BLaER1 (cell line): ENCODE measurements around the gene SMPD2.

Experiments
- H3K27ac ChIP-seq: shearing (Covaris generic); formaldehyde crosslinking; 2 replicates; pipeline ENCODE4 v1.8.1; 2022
- H3K27me3 ChIP-seq: shearing (Covaris generic); formaldehyde crosslinking; 2 replicates; pipeline ENCODE4 v1.8.1; 2022
- H3K36me3 ChIP-seq: shearing (Covaris generic); formaldehyde crosslinking; 2 replicates; pipeline ENCODE4 v1.8.1; 2022
- H3K4me1 ChIP-seq: shearing (Covaris generic); formaldehyde crosslinking; 2 replicates; pipeline ENCODE4 v1.8.1; 2022
- H3K4me2 ChIP-seq: shearing (Covaris generic); formaldehyde crosslinking; 2 replicates; pipeline ENCODE4 v1.8.1; 2022
- H3K4me3 ChIP-seq: shearing (Covaris generic); formaldehyde crosslinking; 2 replicates; pipeline ENCODE4 v1.8.1; 2022
- H3K9ac ChIP-seq: shearing (Covaris generic); formaldehyde crosslinking; 2 replicates; pipeline ENCODE4 v1.8.1; 2022
- H3K9me3 ChIP-seq: shearing (Covaris generic); formaldehyde crosslinking; 2 replicates; pipeline ENCODE4 v1.8.1; 2022
- H4K20me1 ChIP-seq: shearing (Covaris generic); formaldehyde crosslinking; 2 replicates; pipeline ENCODE4 v1.8.1; 2022
- Cebpa-rat ChIP-seq: shearing (Covaris generic); IDR thresholded peaks from 2 replicates; pipeline ENCODE4 v1.8.1; 2022

The SMPD2 gene

DNA sequence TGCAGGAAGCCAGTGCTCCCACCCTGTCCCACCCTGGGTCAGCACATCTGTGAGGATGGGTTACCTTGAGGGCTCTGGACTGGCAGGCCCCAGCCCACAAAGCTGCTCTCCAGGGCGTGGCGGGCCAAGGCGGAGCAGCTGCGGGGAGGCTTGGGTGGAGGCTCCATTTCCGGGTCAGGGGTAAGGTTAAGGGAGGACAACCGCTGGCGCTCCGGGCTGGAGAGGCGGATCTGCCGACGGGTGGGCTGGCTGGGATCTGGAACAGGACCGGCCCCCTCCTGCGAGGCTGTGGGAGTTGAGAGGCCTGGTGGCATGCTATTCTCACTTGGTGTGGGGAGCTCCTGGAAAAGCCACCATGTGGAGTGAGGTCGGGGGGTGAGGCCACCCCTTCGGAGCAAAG, 5.5 kb downstream of the SMPD2 start:
- peaks cover 81% of the 10 kb centered on the region for H3K36me3 ChIP-seq
- no peak overlapping the region for H3K4me2 ChIP-seq
- H3K4me1 ChIP-seq = peaks cover 84% of the 10 kb centered on the region
- H3K9ac ChIP-seq = peak overlapping the region; percentile 24; the same call in 1 of the 2 replicates
- no peak for TF ChIP-seq Cebpa-rat
- H3K27me3 ChIP-seq = no peaks in the 10 kb centered on the region
- H3K4me3 ChIP-seq = no peak overlapping the region
- H3K9me3 ChIP-seq = no peaks in the 10 kb centered on the region
- H4K20me1 ChIP-seq = peaks cover 89% of the 10 kb centered on the region
- H3K27ac ChIP-seq = no peak overlapping the region

- H3K27ac ChIP-seq = 0 out of 2 replicates have a peak overlapping the region, but pooled peaks have one; percentile 30
- no peak overlapping the region for H3K4me3 ChIP-seq
- H3K4me1 ChIP-seq = peaks cover 85% of the 10 kb centered on the region
- H4K20me1 ChIP-seq = peaks cover 87% of the 10 kb centered on the region
- no peaks in the 10 kb centered on the region for H3K27me3 ChIP-seq
- peak overlapping the region; percentile 24; the same call in 1 of the 2 replicates for H3K9ac ChIP-seq
- peaks cover 86% of the 10 kb centered on the region for H3K36me3 ChIP-seq
- no peaks in the 10 kb centered on the region for H3K9me3 ChIP-seq
- no peak overlapping the region for H3K4me2 ChIP-seq
- TF ChIP-seq Cebpa-rat = no peak
Observed at GRCh38 chr6:109446541-109446940, 6.0 kb downstream of the SMPD2 start.

DNA sequence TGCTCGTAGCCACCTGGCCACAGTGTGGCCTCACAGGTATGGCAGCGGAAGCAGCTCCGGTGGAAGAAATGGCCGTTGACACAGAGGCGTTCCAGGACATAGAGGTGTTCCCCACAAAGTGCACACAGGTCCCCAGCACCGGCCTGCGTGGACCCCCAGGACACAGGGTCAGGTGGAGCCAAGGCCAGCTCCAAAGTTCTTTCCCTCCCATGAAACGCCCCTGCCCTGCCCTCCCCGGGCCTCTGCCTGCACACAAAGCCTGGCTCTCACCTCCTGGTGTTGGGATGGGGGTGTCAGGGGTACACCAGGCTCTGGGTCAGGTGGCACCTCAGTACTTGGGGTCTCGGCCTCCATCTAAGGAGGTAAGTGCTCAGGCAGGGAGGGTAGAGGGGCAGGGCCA, 6.6 kb downstream of the SMPD2 start:
- Histone ChIP-seq H3K9me3 (no peaks in the 10 kb centered on the region), H3K4me1 (peaks cover 85% of the 10 kb centered on the region), H3K9ac (peak overlapping the region; percentile 24; the same call in 1 of the 2 replicates), H3K27ac (0 out of 2 replicates have a peak overlapping the region, but pooled peaks have one; percentile 30), H3K36me3 (peaks cover 88% of the 10 kb centered on the region), H3K27me3 (no peaks in the 10 kb centered on the region), H3K4me2 (no peak overlapping the region), H3K4me3 (no peak overlapping the region), H4K20me1 (peaks cover 81% of the 10 kb centered on the region)
- TF ChIP-seq Cebpa-rat = no peak

DNA sequence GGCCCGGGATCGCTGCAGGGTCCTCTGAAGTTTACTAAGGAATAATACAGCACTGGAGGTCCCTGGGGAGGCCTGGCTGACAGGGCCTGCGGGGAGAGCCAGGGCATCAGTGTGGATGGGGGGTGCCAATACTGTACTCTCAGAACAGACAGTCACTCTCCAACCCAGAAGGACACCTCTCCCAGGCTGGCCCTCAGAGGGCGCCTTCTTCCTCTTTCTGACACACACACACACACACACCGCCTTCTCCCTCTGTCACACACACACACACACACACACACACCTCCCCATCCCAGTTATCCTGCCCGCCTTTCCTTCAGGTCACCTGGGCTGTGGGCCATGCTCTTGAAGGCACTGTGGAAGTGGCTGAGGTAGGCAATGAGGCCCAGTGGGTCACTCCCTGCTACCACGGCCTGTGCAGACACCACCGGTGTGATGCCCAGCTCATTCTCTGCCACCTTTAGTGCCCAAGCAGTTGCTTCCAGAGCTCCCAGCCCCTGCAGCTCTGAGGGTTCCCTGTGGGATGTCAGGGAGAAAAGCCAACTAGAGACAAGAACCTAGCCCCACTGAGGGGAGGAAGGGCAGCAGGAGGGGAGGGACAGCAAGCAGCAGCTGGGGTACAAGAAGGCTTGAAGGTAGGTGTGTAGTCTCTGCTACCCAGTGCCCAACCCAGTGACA, 7.5 kb downstream of the SMPD2 start:
- H4K20me1 ChIP-seq = peaks cover 72% of the 10 kb centered on the region
- H3K9me3 ChIP-seq = no peaks in the 10 kb centered on the region
- H3K4me2 ChIP-seq = peak overlapping the region; percentile 96
- H3K27me3 ChIP-seq = no peaks in the 10 kb centered on the region
- H3K4me1 ChIP-seq = peaks cover 85% of the 10 kb centered on the region
- TF ChIP-seq Cebpa-rat = no peak
- peaks cover 88% of the 10 kb centered on the region for H3K36me3 ChIP-seq
- peak overlapping the region; percentile 75 for H3K9ac ChIP-seq
- peak overlapping the region; percentile 100 for H3K27ac ChIP-seq
- no peak overlapping the region for H3K4me3 ChIP-seq

DNA sequence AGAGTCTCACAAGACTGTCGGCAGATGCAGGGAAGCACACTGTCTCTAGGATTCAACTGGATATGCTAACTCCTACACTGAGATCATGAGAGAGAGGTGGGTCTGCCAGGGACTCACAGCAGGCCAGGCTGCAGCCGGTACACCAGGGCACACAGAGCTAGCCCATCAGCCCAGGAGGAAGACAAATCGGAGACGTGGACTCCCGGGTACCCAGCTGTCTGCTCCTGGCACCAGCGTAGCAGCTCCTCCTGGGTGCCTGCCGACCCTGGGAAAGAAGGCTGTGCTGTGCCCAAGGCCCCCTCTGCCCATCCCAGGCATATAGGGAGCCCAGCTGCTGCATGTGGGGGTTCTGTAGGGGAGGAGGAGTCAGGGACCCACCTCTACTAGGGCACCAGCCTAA, 8.1 kb downstream of the SMPD2 start:
- H3K4me1 ChIP-seq = peaks cover 85% of the 10 kb centered on the region
- peak overlapping the region; percentile 100 for H3K27ac ChIP-seq
- peaks cover 66% of the 10 kb centered on the region for H4K20me1 ChIP-seq
- H3K27me3 ChIP-seq = no peaks in the 10 kb centered on the region
- H3K4me3 ChIP-seq = no peak overlapping the region
- no peaks in the 10 kb centered on the region for H3K9me3 ChIP-seq
- no peak for TF ChIP-seq Cebpa-rat
- peak overlapping the region; percentile 75 for H3K9ac ChIP-seq
- H3K36me3 ChIP-seq = peaks cover 87% of the 10 kb centered on the region
- H3K4me2 ChIP-seq = peak overlapping the region; percentile 96

DNA sequence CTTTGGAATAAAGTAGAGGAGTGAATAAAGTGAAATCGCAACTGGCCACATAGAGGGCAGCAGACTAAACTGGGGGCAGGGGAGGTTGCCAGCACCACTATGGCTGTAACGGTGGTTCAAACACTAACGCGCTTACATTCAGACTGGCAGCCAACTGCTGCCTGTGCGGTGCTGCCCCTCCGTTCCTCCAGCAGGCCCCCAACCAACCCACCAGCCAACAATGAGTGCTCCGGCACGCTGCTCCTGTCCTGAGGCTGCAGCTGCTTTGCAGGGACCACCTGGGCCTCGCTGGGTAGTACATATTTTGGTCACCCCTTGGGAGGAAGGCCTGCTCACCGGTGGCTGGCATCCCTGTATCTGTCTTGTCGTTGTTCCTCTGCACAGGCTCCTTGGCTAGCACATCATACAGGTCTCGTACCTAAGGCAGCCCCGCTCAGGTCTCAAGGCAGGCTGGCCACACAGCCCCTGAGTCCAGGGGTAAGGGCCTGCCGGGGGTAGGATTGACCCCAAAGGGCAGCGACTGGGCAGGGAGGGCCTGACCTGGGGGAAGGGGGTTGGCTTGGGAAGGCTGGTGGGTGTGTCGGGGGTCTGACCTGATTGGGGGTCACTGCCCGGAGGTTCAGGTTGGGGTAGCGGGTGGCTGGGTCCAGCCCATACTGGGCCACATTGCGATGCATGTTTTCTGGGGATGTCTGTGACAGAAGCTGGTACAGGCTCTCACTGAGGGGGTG, 8.7 kb downstream of the SMPD2 start:
- H3K36me3 ChIP-seq = peaks cover 81% of the 10 kb centered on the region
- peak overlapping the region; percentile 75 for H3K9ac ChIP-seq
- H3K27me3 ChIP-seq = no peaks in the 10 kb centered on the region
- no peak for TF ChIP-seq Cebpa-rat
- peaks cover 60% of the 10 kb centered on the region for H4K20me1 ChIP-seq
- peak overlapping the region; percentile 41; the same call in 1 of the 2 replicates for H3K4me3 ChIP-seq
- peak overlapping the region; percentile 100 for H3K27ac ChIP-seq
- peak overlapping the region; percentile 96 for H3K4me2 ChIP-seq
- H3K4me1 ChIP-seq = peaks cover 85% of the 10 kb centered on the region
- no peaks in the 10 kb centered on the region for H3K9me3 ChIP-seq

DNA sequence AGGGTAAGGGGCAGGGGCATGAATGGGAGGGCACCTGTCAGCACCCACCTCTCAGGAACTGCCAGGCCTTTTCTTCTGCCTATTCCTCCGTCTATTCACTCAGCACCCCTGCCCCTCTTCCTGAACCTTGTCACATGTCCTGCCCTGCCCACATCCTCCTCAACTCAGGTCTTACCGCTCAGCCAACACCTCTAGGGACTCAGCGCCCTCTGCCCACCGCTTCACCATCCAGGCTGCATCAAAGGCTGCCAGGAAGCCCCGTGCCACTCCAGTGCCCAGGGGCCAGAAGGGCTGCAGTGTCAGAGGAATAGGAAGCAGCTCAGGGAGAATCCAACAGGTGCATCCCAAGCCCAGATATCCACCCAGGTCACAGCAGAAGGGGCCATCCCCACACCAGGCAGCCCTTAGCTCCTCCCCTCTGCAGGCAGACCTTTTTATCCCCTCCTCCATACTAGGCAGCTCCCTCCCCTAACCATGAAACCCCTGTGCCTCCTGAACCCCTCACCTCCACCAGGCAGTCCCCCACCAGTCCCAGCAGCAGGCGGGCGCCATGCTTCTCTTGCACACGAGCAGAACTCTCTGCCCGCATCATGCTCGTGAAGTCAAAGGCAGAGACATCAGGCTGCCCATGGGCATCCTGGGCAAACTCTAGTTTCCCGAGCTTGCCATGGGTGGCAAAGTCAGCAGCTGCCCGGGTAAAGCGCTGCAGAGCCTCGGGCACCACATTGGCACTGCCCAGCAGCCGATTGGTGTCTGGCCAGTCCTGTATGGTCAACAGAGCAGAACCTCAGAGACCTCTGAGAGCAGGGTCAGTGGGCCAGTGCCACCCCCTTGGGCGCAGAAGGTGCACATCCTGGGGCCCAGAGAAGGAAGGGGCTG, 9.5 kb downstream of the SMPD2 start:
- H3K9ac ChIP-seq = peak overlapping the region; percentile 75

GRCh38 chr6:109450801-109451200, 10.3 kb downstream of the SMPD2 start:
- H3K27me3 ChIP-seq = no peaks in the 10 kb centered on the region
- H3K27ac ChIP-seq = peak overlapping the region; percentile 100
- H3K4me3 ChIP-seq = peak overlapping the region; percentile 41; the same call in 1 of the 2 replicates
- peaks cover 65% of the 10 kb centered on the region for H3K36me3 ChIP-seq
- peaks cover 82% of the 10 kb centered on the region for H3K4me1 ChIP-seq
- no peaks in the 10 kb centered on the region for H3K9me3 ChIP-seq
- TF ChIP-seq Cebpa-rat = no peak
- H3K9ac ChIP-seq = peak overlapping the region; percentile 75; the same call in 1 of the 2 replicates
- H4K20me1 ChIP-seq = peaks cover 48% of the 10 kb centered on the region
- H3K4me2 ChIP-seq = peak overlapping the region; percentile 96

More for the DNA sequence above, 9.5 kb downstream of the SMPD2 start:
- H3K9me3 ChIP-seq = no peaks in the 10 kb centered on the region
- peak overlapping the region; percentile 41; the same call in 1 of the 2 replicates for H3K4me3 ChIP-seq
- peak overlapping the region; percentile 100 for H3K27ac ChIP-seq
- peak overlapping the region; percentile 96 for H3K4me2 ChIP-seq
- H3K27me3 ChIP-seq = no peaks in the 10 kb centered on the region
- TF ChIP-seq Cebpa-rat = no peak
- H3K4me1 ChIP-seq = peaks cover 82% of the 10 kb centered on the region
- peaks cover 73% of the 10 kb centered on the region for H3K36me3 ChIP-seq
- H4K20me1 ChIP-seq = peaks cover 52% of the 10 kb centered on the region

DNA sequence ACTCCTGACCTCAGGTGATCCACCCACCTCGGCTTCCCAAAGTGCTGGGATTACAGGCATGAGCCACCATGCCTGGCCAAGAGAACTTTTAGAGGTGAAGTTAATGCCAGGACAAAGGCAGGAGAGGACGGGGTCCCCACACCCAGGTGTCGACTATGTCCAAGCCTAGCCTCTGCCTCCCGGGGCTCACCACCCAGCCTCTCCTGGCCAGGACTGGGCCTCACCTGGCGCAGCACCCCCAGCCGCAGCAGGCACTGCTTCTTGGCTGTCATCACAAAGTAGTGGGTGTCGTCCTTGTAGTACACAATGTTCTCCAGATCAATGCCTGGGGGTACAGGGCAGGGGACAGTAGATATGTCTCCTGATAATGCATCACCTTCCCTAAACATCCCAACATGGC, 10.9 kb downstream of the SMPD2 start:
- peak overlapping the region; percentile 85; the same call in 1 of the 2 replicates for H3K4me3 ChIP-seq
- no peak for TF ChIP-seq Cebpa-rat
- no peaks in the 10 kb centered on the region for H3K9me3 ChIP-seq
- H3K4me2 ChIP-seq = peak overlapping the region; percentile 96
- peak overlapping the region; percentile 90 for H3K9ac ChIP-seq
- no peaks in the 10 kb centered on the region for H3K27me3 ChIP-seq
- peaks cover 85% of the 10 kb centered on the region for H3K4me1 ChIP-seq
- peaks cover 60% of the 10 kb centered on the region for H3K36me3 ChIP-seq
- H3K27ac ChIP-seq = peak overlapping the region; percentile 100
- H4K20me1 ChIP-seq = peaks cover 44% of the 10 kb centered on the region
